GM21423 (cell line): ENCODE results near the gene HSP90AB1.

ENCODE experiments used
- ATAC-seq: cut with Tn5 transposase; IDR thresholded peaks from one replicate; pipeline ENCODE4 v1.9.1; 2021; ENCODE audit warnings: mild to moderate bottlenecking, moderate library complexity; ENCODE audit not compliant: unreplicated experiment

The HSP90AB1 gene

GRCh38 chr6:44246663-44247337 lies at the start of gene HSP90AB1:
Gene HSP90AB1, plus strand, starts transcription at chr6:44247101. Its CDS starts 1,529 bp downstream, at chr6:44248630.
- peak; percentile 70 for ATAC-seq

GRCh38 chr6:44198684-44199083 lies 48.2 kb upstream of the HSP90AB1 start:
- ATAC-seq: no peak

- no peak for ATAC-seq
Measured at GRCh38 chr6:44199883-44200282, 47.0 kb upstream of the HSP90AB1 start.

- no peak for ATAC-seq
Measured at GRCh38 chr6:44201200-44201599, 45.7 kb upstream of the HSP90AB1 start.

- ATAC-seq: no peak
Measured at GRCh38 chr6:44201638-44202303, 45.1 kb upstream of the HSP90AB1 start.

GRCh38 chr6:44202332-44202971 lies 44.4 kb upstream of the HSP90AB1 start:
- no peak for ATAC-seq

- ATAC-seq: no peak
Measured at GRCh38 chr6:44202972-44203750, 43.7 kb upstream of the HSP90AB1 start.

- ATAC-seq: no peak
Measured at GRCh38 chr6:44203955-44204354, 42.9 kb upstream of the HSP90AB1 start.

- ATAC-seq: no peak
Measured at GRCh38 chr6:44207966-44208365, 38.9 kb upstream of the HSP90AB1 start.

GRCh38 chr6:44211284-44211683 lies 35.6 kb upstream of the HSP90AB1 start:
- ATAC-seq: no peak

- ATAC-seq: no peak
Measured at GRCh38 chr6:44214307-44214706, 32.6 kb upstream of the HSP90AB1 start.

- no peak for ATAC-seq
Measured at GRCh38 chr6:44216677-44217331, 30.1 kb upstream of the HSP90AB1 start, which contains the start of gene MYMX. Gene MYMX, plus strand, starts transcription at chr6:44216926. Its CDS starts 546 bp downstream, at chr6:44217472.

GRCh38 chr6:44217332-44218143 lies 29.4 kb upstream of the HSP90AB1 start:
- no peak for ATAC-seq

GRCh38 chr6:44219053-44219814 lies 27.7 kb upstream of the HSP90AB1 start:
- peak; percentile 43 for ATAC-seq

GRCh38 chr6:44219815-44220784 lies 26.8 kb upstream of the HSP90AB1 start:
- no peak for ATAC-seq

- ATAC-seq: no peak
Measured at GRCh38 chr6:44220913-44221290, 26.0 kb upstream of the HSP90AB1 start.

GRCh38 chr6:44221291-44221960 lies 25.5 kb upstream of the HSP90AB1 start:
- ATAC-seq: peak; percentile 33
